GM21360 (cell line): ENCODE data around the gene CFAP52.
A peak's percentile ranks its signal among the peaks of the same experiment; 100 is the strongest.
"Not testable (repeated sequence)": the region's sequence is repeated elsewhere in the genome, so short reads cannot be mapped to it uniquely, and the experiment has no call there.

Experiments
- ATAC-seq: cut with Tn5 transposase; IDR thresholded peaks from one replicate; pipeline ENCODE4 v1.9.1; 2021; ENCODE audit warnings: mild to moderate bottlenecking, moderate library complexity; ENCODE audit not compliant: unreplicated experiment

Gene CFAP52

GRCh38 chr17:9568004-9568403, 8.4 kb upstream of the CFAP52 start:
- ATAC-seq: no peak

- no peak for ATAC-seq
Measured at GRCh38 chr17:9568957-9569588, 7.4 kb upstream of the CFAP52 start.

GRCh38 chr17:9571201-9571600, 5.2 kb upstream of the CFAP52 start:
- ATAC-seq: no peak

GRCh38 chr17:9575381-9576101, 901 bp upstream of the CFAP52 start, which contains the start of gene STX8:
STX8 (minus strand) TSS chr17:9575820; CDS start chr17:9575808, 12 bp downstream.
- peak; percentile 75 for ATAC-seq

GRCh38 chr17:9577373-9577709, 899 bp downstream of the CFAP52 start:
- no peak for ATAC-seq

GRCh38 chr17:9587969-9588656, 11.7 kb downstream of the CFAP52 start:
- ATAC-seq: no peak

- no peak for ATAC-seq
Measured at GRCh38 chr17:9594065-9594464, 17.6 kb downstream of the CFAP52 start.

GRCh38 chr17:9597638-9598037, 21.2 kb downstream of the CFAP52 start:
- not testable (repeated sequence) for ATAC-seq

GRCh38 chr17:9598661-9599060, 22.2 kb downstream of the CFAP52 start:
- ATAC-seq: no peak

- ATAC-seq: not testable (repeated sequence)
Measured at GRCh38 chr17:9604583-9604982, 28.1 kb downstream of the CFAP52 start.

- ATAC-seq: no peak
Measured at GRCh38 chr17:9606453-9606852, 30.0 kb downstream of the CFAP52 start.

- not testable (repeated sequence) for ATAC-seq
Measured at GRCh38 chr17:9607058-9607457, 30.6 kb downstream of the CFAP52 start.

GRCh38 chr17:9611557-9611956, 35.1 kb downstream of the CFAP52 start:
- no peak for ATAC-seq

GRCh38 chr17:9612006-9612405, 35.6 kb downstream of the CFAP52 start:
- ATAC-seq: no peak

GRCh38 chr17:9615486-9615885, 39.0 kb downstream of the CFAP52 start:
- no peak for ATAC-seq

- no peak for ATAC-seq
Measured at GRCh38 chr17:9622961-9623360, 46.5 kb downstream of the CFAP52 start.

GRCh38 chr17:9628509-9628908, 52.1 kb downstream of the CFAP52 start:
- ATAC-seq: no peak

GRCh38 chr17:9632741-9633140, 56.3 kb downstream of the CFAP52 start:
- no peak for ATAC-seq

GRCh38 chr17:9635340-9635739, 58.9 kb downstream of the CFAP52 start:
- ATAC-seq: no peak

GRCh38 chr17:9636501-9636900, 60.1 kb downstream of the CFAP52 start:
- ATAC-seq: no peak

GRCh38 chr17:9640388-9640787, 63.9 kb downstream of the CFAP52 start:
- not testable (repeated sequence) for ATAC-seq

- ATAC-seq: no peak
Measured at GRCh38 chr17:9643611-9644010, 67.2 kb downstream of the CFAP52 start.
